Testis (tissue), 2 donors: ENCODE results near the gene TRPC4.

Experiments
- CTCF ChIP-seq, 3 experiments: fragments of 450-650 bp in 2 of 3; fragments of 200-600 bp in 1 of 3; sonication (generic) in 1 of 3; IDR thresholded peaks; one replicate each; pipeline ENCODE4 v1.5.1; 2016 to 2019; ENCODE audit warnings: antibody characterized with exemption in 3 of 3, mild to moderate bottlenecking in 2 of 3, moderate library complexity in 1 of 3
- POLR2A ChIP-seq: fragments of 450-650 bp; IDR thresholded peaks from one replicate; pipeline ENCODE4 v1.6.1; 2017; ENCODE audit warnings: antibody characterized with exemption, mild to moderate bottlenecking, moderate library complexity

DNA sequence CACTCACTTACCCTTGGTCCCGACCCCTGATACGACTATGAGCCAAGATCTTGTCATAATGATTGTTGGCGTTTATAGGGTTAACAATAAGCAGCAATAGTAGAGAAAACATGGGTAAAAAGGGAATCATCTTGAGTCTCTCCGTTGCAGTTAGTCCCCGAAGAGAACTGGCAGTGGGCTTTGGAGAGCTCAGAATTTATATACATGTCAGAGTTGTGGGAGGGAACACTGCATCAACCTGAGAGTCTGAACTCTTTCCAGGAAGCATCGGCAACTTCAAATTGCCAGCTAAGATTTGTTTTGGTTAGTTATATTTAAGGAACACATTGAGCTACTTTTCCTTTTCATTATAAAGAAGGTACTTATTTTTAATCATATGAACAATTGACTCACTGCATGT lies 271.0 kb downstream of the TRPC4 start, which contains the start of gene POSTN:
- no peak for TF ChIP-seq CTCF (IDR thresholded peaks at IDR 0.05)
- no peak for TF ChIP-seq POLR2A
